HG03442 (cell line): ENCODE results near the gene PARVA.

Experiments used
- ATAC-seq: cut with Tn5 transposase; IDR thresholded peaks from one replicate; pipeline ENCODE4 v1.9.1; 2021; ENCODE audit warnings: mild to moderate bottlenecking, moderate library complexity; ENCODE audit not compliant: unreplicated experiment

The PARVA gene

GRCh38 chr11:12403122-12403996, 26.0 kb downstream of the PARVA start:
- ATAC-seq: no peak

GRCh38 chr11:12403997-12404350, 26.6 kb downstream of the PARVA start:
- no peak for ATAC-seq

- ATAC-seq: no peak
Measured at GRCh38 chr11:12404436-12404835, 27.1 kb downstream of the PARVA start.

GRCh38 chr11:12408156-12408770, 30.9 kb downstream of the PARVA start:
- no peak for ATAC-seq

GRCh38 chr11:12409621-12410005, 32.2 kb downstream of the PARVA start:
- ATAC-seq: no peak

- no peak for ATAC-seq
Measured at GRCh38 chr11:12410006-12410728, 32.8 kb downstream of the PARVA start.

GRCh38 chr11:12411393-12411792, 34.0 kb downstream of the PARVA start:
- no peak for ATAC-seq

- no peak for ATAC-seq
Measured at GRCh38 chr11:12411806-12412727, 34.7 kb downstream of the PARVA start.

- no peak for ATAC-seq
Measured at GRCh38 chr11:12413141-12414052, 36.0 kb downstream of the PARVA start.

- ATAC-seq: no peak
Measured at GRCh38 chr11:12414611-12415010, 37.2 kb downstream of the PARVA start.

- no peak for ATAC-seq
Measured at GRCh38 chr11:12415342-12415966, 38.1 kb downstream of the PARVA start.

GRCh38 chr11:12416552-12416951, 39.2 kb downstream of the PARVA start:
- ATAC-seq: no peak

GRCh38 chr11:12417691-12418611, 40.6 kb downstream of the PARVA start:
- ATAC-seq: no peak

GRCh38 chr11:12420040-12420439, 42.7 kb downstream of the PARVA start:
- ATAC-seq: no peak

- no peak for ATAC-seq
Measured at GRCh38 chr11:12420706-12421105, 43.3 kb downstream of the PARVA start.

- ATAC-seq: no peak
Measured at GRCh38 chr11:12421386-12421785, 44.0 kb downstream of the PARVA start.

- no peak for ATAC-seq
Measured at GRCh38 chr11:12426176-12426575, 48.8 kb downstream of the PARVA start.

- no peak for ATAC-seq
Measured at GRCh38 chr11:12429155-12429554, 51.8 kb downstream of the PARVA start.
